Measurements from ENCODE around the gene MRPS18B.
A peak's percentile ranks its signal among the peaks of the same experiment; 100 is the strongest.

Gene MRPS18B

DNA sequence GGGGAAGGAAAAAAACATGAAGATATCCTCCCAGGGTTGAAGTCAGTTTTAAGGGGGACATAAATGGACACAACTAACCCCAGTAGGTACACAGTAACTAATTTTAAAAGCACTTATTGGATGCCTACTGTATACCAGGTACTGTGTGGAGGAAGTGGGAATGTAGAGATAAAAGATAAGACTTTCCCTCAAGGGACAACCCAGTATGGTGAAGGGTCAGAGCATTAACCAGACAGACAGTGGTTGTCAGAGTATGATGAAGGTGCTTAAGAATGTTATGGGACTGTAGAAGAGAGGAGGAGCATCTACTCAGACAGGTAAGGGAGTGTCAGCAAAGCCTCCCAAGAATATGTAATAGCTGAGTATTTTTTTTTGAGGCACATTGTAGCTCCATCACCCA, 45.5 kb upstream of the MRPS18B start:
- DNase-seq (ENCODE audit: low read depth): no peak
- TF ChIP-seq, protein P1, sequence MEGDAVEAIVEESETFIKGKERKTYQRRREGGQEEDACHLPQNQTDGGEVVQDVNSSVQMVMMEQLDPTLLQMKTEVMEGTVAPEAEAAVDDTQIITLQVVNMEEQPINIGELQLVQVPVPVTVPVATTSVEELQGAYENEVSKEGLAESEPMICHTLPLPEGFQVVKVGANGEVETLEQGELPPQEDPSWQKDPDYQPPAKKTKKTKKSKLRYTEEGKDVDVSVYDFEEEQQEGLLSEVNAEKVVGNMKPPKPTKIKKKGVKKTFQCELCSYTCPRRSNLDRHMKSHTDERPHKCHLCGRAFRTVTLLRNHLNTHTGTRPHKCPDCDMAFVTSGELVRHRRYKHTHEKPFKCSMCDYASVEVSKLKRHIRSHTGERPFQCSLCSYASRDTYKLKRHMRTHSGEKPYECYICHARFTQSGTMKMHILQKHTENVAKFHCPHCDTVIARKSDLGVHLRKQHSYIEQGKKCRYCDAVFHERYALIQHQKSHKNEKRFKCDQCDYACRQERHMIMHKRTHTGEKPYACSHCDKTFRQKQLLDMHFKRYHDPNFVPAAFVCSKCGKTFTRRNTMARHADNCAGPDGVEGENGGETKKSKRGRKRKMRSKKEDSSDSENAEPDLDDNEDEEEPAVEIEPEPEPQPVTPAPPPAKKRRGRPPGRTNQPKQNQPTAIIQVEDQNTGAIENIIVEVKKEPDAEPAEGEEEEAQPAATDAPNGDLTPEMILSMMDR (IDR thresholded peaks at IDR 0.05; ENCODE audit: low read depth, low read length, missing control alignments): no peak
- peak overlapping the region; percentile 86 for H3K4me3 ChIP-seq (ENCODE audit: low read depth, low read length)

DNA sequence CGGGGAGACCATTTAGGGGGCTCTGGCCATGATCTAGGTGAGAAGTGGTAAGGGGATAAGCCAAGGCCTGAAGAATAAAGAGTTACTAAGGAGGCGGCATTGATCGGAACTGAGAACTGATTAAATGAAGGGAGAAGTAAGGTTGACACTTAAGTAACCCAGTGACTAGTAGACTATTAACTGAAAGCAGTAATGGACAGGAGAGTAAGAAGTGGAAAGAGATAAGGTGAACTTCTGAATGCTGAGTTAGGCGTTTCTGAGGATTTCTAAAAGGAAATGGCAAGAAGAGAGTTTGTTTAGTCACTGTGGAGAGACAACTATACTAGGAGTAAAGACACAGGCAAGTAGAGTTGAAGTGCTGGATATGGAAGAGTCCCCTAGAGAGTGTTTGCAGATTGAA, 44.5 kb upstream of the MRPS18B start:
- H3K4me3 ChIP-seq (ENCODE audit: low read depth, low read length): no peak overlapping the region; the same call in 1 of the 2 replicates
- TF ChIP-seq, protein P1 (IDR thresholded peaks at IDR 0.05; ENCODE audit: low read depth, low read length, missing control alignments): no peak
- no peak for DNase-seq (ENCODE audit: low read depth)

DNA sequence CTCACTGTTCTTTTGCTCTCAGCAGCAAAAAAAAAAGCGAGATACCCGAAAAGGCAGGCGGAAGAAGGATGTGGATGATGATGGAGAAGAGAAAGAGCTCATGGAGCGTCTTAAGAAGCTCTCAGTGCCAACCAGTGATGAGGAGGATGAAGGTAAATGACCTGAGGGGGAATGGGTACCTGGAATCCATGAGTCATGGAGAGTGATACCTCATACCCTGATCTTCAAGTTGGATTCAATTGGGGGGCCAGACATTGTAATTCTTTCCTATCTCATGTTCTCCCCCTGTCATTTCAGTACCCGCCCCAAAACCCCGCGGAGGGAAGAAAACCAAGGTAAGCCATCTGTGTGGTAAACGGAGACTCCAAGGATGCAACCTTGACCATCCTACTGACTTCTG, 39.6 kb upstream of the MRPS18B start:
- H3K4me3 ChIP-seq (ENCODE audit: low read depth, low read length): no peak overlapping the region
- TF ChIP-seq, protein P1 (IDR thresholded peaks at IDR 0.05; ENCODE audit: low read depth, low read length, missing control alignments): no peak
- DNase-seq (ENCODE audit: low read depth): no peak

DNA sequence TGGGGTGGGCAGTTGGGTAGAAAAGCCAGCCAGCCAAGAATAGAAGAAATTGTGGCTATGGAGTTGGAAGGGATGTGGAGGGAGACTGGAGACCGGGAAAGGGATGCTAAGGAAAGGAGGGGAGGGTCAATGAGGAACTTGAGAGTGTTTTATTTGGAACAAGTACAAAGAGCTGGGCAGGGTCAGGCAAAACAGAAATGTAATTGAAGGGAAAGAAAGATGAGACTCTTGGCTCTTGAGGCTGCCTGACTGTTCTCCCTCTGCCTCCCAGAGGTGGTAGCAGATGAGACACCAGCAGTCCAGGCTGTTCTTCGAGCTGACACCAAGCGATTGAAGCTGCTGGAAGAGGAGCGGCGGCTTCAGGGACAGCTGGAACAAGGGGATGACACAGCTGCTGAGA, 33.7 kb upstream of the MRPS18B start:
- TF ChIP-seq, protein P1 (IDR thresholded peaks at IDR 0.05; ENCODE audit: low read depth, low read length, missing control alignments): no peak
- H3K4me3 ChIP-seq (ENCODE audit: low read depth, low read length): no peak overlapping the region
- no peak for DNase-seq (ENCODE audit: low read depth)

DNA sequence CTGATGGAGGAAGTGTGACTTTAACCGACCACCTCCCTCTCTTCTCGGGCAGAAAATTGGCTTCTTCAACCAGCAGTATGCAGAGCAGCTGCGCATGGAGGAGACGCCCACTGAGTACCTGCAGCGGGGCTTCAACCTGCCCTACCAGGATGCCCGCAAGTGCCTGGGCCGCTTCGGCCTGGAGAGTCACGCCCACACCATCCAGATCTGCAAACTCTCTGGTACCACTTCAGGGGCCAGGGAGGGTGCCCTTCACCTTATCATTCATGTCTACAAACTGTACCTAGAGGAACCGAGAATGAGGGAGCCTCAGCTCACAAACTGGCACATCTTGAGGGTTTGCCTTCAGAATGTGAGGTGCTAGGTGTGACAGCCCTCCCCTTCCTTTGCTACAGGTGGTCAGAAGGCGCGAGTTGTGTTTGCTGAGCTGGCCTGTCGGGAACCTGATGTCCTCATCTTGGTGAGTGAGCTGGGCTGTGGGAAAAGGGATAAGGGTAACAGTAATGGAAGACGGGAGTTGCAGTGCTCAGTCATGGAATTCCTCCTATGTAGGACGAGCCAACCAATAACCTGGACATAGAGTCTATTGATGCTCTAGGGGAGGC, 27.8 kb upstream of the MRPS18B start:
- TF ChIP-seq, protein P1 (IDR thresholded peaks at IDR 0.05; ENCODE audit: low read depth, low read length, missing control alignments): no peak
- H3K4me3 ChIP-seq (ENCODE audit: low read depth, low read length): no peak overlapping the region
- no peak for DNase-seq (ENCODE audit: low read depth)

DNA sequence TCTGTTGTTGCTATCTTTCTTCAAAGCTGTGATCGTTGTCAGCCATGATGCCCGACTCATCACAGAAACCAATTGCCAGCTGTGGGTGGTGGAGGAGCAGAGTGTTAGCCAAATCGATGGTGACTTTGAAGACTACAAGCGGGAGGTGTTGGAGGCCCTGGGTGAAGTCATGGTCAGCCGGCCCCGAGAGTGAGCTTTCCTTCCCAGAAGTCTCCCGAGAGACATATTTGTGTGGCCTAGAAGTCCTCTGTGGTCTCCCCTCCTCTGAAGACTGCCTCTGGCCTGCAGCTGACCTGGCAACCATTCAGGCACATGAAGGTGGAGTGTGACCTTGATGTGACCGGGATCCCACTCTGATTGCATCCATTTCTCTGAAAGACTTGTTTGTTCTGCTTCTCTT, 27.1 kb upstream of the MRPS18B start:
- H3K4me3 ChIP-seq (ENCODE audit: low read depth, low read length): no peak overlapping the region
- DNase-seq (ENCODE audit: low read depth): no peak
- TF ChIP-seq, protein P1 (IDR thresholded peaks at IDR 0.05; ENCODE audit: low read depth, low read length, missing control alignments): no peak

DNA sequence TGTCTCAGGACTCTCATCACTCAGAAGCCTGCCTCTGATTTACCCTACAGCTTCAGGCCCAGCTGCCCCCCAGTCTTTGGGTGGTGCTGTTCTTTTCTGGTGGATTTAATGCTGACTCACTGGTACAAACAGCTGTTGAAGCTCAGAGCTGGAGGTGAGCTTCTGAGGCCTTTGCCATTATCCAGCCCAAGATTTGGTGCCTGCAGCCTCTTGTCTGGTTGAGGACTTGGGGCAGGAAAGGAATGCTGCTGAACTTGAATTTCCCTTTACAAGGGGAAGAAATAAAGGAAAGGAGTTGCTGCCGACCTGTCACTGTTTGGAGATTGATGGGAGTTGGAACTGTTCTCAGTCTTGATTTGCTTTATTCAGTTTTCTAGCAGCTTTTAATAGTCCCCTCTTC, 26.6 kb upstream of the MRPS18B start:
- DNase-seq (ENCODE audit: low read depth): no peak
- H3K4me3 ChIP-seq (ENCODE audit: low read depth, low read length): no peak overlapping the region
- TF ChIP-seq, protein P1 (IDR thresholded peaks at IDR 0.05; ENCODE audit: low read depth, low read length, missing control alignments): no peak
